ENCODE measurements around the gene ZC2HC1C. TPM values are rescaled to one million over a fixed set of nuclear protein-coding genes. Genes with fewer than 3 reads are reported as not detected.

The ZC2HC1C gene
- total RNA-seq, 1 donor, result 1.1 TPM

DNA sequence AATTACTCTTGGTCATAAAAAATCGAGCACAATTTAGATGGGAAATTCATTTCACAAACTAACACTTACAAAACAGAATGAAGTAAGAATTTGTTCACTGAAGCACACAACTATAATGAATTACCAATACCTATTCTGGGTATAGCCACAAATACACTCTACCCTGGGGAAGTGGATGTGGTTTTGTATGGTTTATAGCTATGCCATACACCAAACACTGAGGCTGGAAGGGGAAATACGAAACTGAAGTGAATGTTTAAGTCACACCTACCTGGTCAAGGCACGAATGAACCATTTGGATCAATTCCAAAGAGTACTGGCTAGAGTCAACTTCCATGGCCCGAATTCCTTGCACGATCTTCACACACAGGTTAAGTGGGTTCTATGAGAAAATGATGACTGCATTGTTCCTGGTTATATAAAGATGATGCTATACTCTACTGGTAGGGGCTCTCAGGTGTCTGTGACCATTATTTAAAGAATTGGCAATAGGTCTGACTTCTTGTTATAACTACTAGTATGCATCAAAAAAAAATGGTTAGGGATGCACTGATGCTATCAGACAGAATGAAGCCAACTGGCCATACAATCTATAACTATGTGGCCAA is 44.6 kb downstream of the ZC2HC1C start:
- Histone ChIP-seq H2AFZ (ENCODE audit: low read length) (no peak overlapping the region), H3K79me2 (ENCODE audit: insufficient read depth, low read length) (no peaks in the 10 kb centered on the region), H3K27ac (ENCODE audit: low read depth, low read length) (no peak overlapping the region), H3K36me3 (ENCODE audit: insufficient read depth, low read length) (peaks cover 91% of the 10 kb centered on the region), H3K9me3 (ENCODE audit: low read depth, low read length) (no peaks in the 10 kb centered on the region), H3K4me2 (ENCODE audit: insufficient read depth, low read length) (no peak overlapping the region), H3K27me3 (ENCODE audit: insufficient read depth, low read length) (no peaks in the 10 kb centered on the region), H3K4me3 (ENCODE audit: insufficient read depth, low read length) (no peak overlapping the region), H3K4me1 (ENCODE audit: insufficient read depth, low read length) (peaks cover under 1% of the 10 kb centered on the region), H4K20me1 (ENCODE audit: insufficient read depth, low read length) (no peaks in the 10 kb centered on the region)
- DNase-seq (ENCODE audit: insufficient read length, low spot score, missing footprints), result no peak
- TF ChIP-seq, protein P1, sequence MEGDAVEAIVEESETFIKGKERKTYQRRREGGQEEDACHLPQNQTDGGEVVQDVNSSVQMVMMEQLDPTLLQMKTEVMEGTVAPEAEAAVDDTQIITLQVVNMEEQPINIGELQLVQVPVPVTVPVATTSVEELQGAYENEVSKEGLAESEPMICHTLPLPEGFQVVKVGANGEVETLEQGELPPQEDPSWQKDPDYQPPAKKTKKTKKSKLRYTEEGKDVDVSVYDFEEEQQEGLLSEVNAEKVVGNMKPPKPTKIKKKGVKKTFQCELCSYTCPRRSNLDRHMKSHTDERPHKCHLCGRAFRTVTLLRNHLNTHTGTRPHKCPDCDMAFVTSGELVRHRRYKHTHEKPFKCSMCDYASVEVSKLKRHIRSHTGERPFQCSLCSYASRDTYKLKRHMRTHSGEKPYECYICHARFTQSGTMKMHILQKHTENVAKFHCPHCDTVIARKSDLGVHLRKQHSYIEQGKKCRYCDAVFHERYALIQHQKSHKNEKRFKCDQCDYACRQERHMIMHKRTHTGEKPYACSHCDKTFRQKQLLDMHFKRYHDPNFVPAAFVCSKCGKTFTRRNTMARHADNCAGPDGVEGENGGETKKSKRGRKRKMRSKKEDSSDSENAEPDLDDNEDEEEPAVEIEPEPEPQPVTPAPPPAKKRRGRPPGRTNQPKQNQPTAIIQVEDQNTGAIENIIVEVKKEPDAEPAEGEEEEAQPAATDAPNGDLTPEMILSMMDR (IDR thresholded peaks at IDR 0.05; ENCODE audit: extremely low read depth, low read depth, low read length), result no peak

GRCh38 chr14:75119056-75119455 is 49.6 kb downstream of the ZC2HC1C start:
- TF ChIP-seq, protein P1 (IDR thresholded peaks at IDR 0.05; ENCODE audit: extremely low read depth, low read depth, low read length), result no peak
- Histone ChIP-seq H3K27ac (ENCODE audit: low read depth, low read length) (peak overlapping the region; percentile 3), H3K4me2 (ENCODE audit: insufficient read depth, low read length) (no peak overlapping the region), H3K36me3 (ENCODE audit: insufficient read depth, low read length) (peaks cover 71% of the 10 kb centered on the region), H3K4me3 (ENCODE audit: insufficient read depth, low read length) (no peak overlapping the region), H2AFZ (ENCODE audit: low read length) (no peak overlapping the region), H3K79me2 (ENCODE audit: insufficient read depth, low read length) (peaks cover 4% of the 10 kb centered on the region), H3K4me1 (ENCODE audit: insufficient read depth, low read length) (peaks cover 11% of the 10 kb centered on the region), H4K20me1 (ENCODE audit: insufficient read depth, low read length) (no peaks in the 10 kb centered on the region), H3K9me3 (ENCODE audit: low read depth, low read length) (no peaks in the 10 kb centered on the region), H3K27me3 (ENCODE audit: insufficient read depth, low read length) (no peaks in the 10 kb centered on the region)
- DNase-seq (ENCODE audit: insufficient read length, low spot score, missing footprints), result no peak

GRCh38 chr14:75120541-75121291 is 51.3 kb downstream of the ZC2HC1C start:
- Histone ChIP-seq H3K27ac (ENCODE audit: low read depth, low read length) (no peak overlapping the region), H3K4me1 (ENCODE audit: insufficient read depth, low read length) (peaks cover 23% of the 10 kb centered on the region), H3K36me3 (ENCODE audit: insufficient read depth, low read length) (peaks cover 57% of the 10 kb centered on the region), H3K4me2 (ENCODE audit: insufficient read depth, low read length) (no peak overlapping the region), H3K4me3 (ENCODE audit: insufficient read depth, low read length) (no peak overlapping the region), H4K20me1 (ENCODE audit: insufficient read depth, low read length) (no peaks in the 10 kb centered on the region), H3K79me2 (ENCODE audit: insufficient read depth, low read length) (peaks cover 10% of the 10 kb centered on the region), H3K9me3 (ENCODE audit: low read depth, low read length) (no peaks in the 10 kb centered on the region), H3K27me3 (ENCODE audit: insufficient read depth, low read length) (no peaks in the 10 kb centered on the region), H2AFZ (ENCODE audit: low read length) (no peak overlapping the region)
- TF ChIP-seq, protein P1 (IDR thresholded peaks at IDR 0.05; ENCODE audit: extremely low read depth, low read depth, low read length), result no peak
- no peak for DNase-seq (ENCODE audit: insufficient read length, low spot score, missing footprints)

GRCh38 chr14:75121552-75121951 is 52.1 kb downstream of the ZC2HC1C start:
- Histone ChIP-seq H3K4me2 (ENCODE audit: insufficient read depth, low read length) (no peak overlapping the region), H3K27me3 (ENCODE audit: insufficient read depth, low read length) (no peaks in the 10 kb centered on the region), H2AFZ (ENCODE audit: low read length) (no peak overlapping the region), H3K4me1 (ENCODE audit: insufficient read depth, low read length) (peaks cover 29% of the 10 kb centered on the region), H3K27ac (ENCODE audit: low read depth, low read length) (no peak overlapping the region), H3K79me2 (ENCODE audit: insufficient read depth, low read length) (peaks cover 16% of the 10 kb centered on the region), H3K4me3 (ENCODE audit: insufficient read depth, low read length) (no peak overlapping the region), H3K36me3 (ENCODE audit: insufficient read depth, low read length) (peaks cover 49% of the 10 kb centered on the region), H3K9me3 (ENCODE audit: low read depth, low read length) (no peaks in the 10 kb centered on the region), H4K20me1 (ENCODE audit: insufficient read depth, low read length) (no peaks in the 10 kb centered on the region)
- DNase-seq (ENCODE audit: insufficient read length, low spot score, missing footprints), result no peak
- TF ChIP-seq, protein P1 (IDR thresholded peaks at IDR 0.05; ENCODE audit: extremely low read depth, low read depth, low read length), result no peak

Data from osteoblast (primary cell).